AG04449 (cell line): Measurements from ENCODE around the gene APOA5.

Experiments
- CTCF ChIA-PET: fragments of 350-600 bp; formaldehyde crosslinking; extraction: SDS; loops from one replicate; lab custom pipeline; 2021; ENCODE audit warnings: antibody characterized with exemption; lab: Yijun Ruan, JAX
- POLR2A ChIA-PET: fragments of 400-600, 350-600 bp; formaldehyde crosslinking; extraction: SDS; loops from one replicate; lab custom pipeline; 2020; ENCODE audit warnings: antibody characterized with exemption, inconsistent platforms; lab: Yijun Ruan, JAX
- DNase-seq: peaks from one replicate; pipeline ENCODE4 v3.0.0-alpha.2; 2010; ENCODE audit warnings: low read depth, low spot score
- H3K4me3 ChIP-seq: 2 replicates; pipeline ENCODE4 v1.5.1; 2011; ENCODE audit warnings: low read depth, mild to moderate bottlenecking, control low read depth, low read length
- TF ChIP-seq, protein P1 (sequence below): IDR thresholded peaks from one replicate; pipeline ENCODE4 v1.5.1; 2011; ENCODE audit warnings: mild to moderate bottlenecking, moderate library complexity, low read length, control low read depth, inconsistent platforms; ENCODE audit not compliant: insufficient read depth; ENCODE audit errors: missing control alignments

Gene APOA5

GRCh38 chr11:116832350-116833290, 40.9 kb upstream of the APOA5 start:
- ChIA-PET CTCF (interaction anchor here (0.8 to 6.6 kb wide), 2 partner anchors 10 to 41 kb away, joined by 3 to 120 read pairs; partner anchors contain the start of genes APOA5 and ZPR1), POLR2A (no interaction called here)
- DNase-seq = no peak
- TF ChIP-seq, protein P1, sequence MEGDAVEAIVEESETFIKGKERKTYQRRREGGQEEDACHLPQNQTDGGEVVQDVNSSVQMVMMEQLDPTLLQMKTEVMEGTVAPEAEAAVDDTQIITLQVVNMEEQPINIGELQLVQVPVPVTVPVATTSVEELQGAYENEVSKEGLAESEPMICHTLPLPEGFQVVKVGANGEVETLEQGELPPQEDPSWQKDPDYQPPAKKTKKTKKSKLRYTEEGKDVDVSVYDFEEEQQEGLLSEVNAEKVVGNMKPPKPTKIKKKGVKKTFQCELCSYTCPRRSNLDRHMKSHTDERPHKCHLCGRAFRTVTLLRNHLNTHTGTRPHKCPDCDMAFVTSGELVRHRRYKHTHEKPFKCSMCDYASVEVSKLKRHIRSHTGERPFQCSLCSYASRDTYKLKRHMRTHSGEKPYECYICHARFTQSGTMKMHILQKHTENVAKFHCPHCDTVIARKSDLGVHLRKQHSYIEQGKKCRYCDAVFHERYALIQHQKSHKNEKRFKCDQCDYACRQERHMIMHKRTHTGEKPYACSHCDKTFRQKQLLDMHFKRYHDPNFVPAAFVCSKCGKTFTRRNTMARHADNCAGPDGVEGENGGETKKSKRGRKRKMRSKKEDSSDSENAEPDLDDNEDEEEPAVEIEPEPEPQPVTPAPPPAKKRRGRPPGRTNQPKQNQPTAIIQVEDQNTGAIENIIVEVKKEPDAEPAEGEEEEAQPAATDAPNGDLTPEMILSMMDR = no peak
- no peak overlapping the region for H3K4me3 ChIP-seq

DNA sequence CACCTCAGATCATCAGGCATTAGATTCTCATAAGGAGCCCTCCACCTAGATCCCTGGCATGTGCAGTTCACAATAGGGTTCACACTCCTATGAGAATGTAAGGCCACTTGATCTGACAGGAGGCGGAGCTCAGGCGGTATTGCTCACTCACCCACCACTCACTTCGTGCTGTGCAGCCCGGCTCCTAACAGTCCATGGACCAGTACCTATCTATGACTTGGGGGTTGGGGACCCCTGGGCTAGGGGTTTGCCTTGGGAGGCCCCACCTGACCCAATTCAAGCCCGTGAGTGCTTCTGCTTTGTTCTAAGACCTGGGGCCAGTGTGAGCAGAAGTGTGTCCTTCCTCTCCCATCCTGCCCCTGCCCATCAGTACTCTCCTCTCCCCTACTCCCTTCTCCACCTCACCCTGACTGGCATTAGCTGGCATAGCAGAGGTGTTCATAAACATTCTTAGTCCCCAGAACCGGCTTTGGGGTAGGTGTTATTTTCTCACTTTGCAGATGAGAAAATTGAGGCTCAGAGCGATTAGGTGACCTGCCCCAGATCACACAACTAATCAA, 40.2 kb upstream of the APOA5 start:
- no peak overlapping the region for H3K4me3 ChIP-seq
- no peak for DNase-seq
- ChIA-PET CTCF (interaction anchor here (6.6 kb wide), 1 partner anchor 41 kb away, joined by 120 read pairs; the partner anchor contains the start of genes APOA5 and ZPR1), POLR2A (no interaction called here)
- TF ChIP-seq, protein P1 = no peak

DNA sequence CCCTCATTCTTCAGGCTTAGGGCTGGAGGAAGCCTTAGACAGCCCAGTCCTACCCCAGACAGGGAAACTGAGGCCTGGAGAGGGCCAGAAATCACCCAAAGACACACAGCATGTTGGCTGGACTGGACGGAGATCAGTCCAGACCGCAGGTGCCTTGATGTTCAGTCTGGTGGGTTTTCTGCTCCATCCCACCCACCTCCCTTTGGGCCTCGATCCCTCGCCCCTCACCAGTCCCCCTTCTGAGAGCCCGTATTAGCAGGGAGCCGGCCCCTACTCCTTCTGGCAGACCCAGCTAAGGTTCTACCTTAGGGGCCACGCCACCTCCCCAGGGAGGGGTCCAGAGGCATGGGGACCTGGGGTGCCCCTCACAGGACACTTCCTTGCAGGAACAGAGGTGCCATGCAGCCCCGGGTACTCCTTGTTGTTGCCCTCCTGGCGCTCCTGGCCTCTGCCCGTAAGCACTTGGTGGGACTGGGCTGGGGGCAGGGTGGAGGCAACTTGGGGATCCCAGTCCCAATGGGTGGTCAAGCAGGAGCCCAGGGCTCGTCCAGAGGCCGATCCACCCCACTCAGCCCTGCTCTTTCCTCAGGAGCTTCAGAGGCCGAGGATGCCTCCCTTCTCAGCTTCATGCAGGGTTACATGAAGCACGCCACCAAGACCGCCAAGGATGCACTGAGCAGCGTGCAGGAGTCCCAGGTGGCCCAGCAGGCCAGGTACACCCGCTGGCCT, 38.7 kb upstream of the APOA5 start:
- no peak for DNase-seq
- no peak overlapping the region for H3K4me3 ChIP-seq
- CTCF ChIA-PET = interaction anchor here (0.9 to 1.9 kb wide), 4 partner anchors 10 to 276 kb away, joined by 4 to 8 read pairs (median 6); partner anchors contain the start of gene APOA5
- TF ChIP-seq, protein P1 = no peak
- POLR2A ChIA-PET = no interaction called here

GRCh38 chr11:116829525-116830183, 38.0 kb upstream of the APOA5 start, which contains the start of gene APOC3:
Gene APOC3, plus strand, starts transcription at chr11:116829907. Its CDS starts 676 bp downstream, at chr11:116830583.
- H3K4me3 ChIP-seq = no peak within 1 kb of the TSS
- POLR2A ChIA-PET = no interaction called here
- TF ChIP-seq, protein P1 = no peak
- no peak for DNase-seq
- CTCF ChIA-PET = interaction anchor here (0.8 to 1.9 kb wide), 5 partner anchors 8 to 276 kb away, joined by 3 to 8 read pairs (median 6); partner anchors contain the start of gene APOA5

DNA sequence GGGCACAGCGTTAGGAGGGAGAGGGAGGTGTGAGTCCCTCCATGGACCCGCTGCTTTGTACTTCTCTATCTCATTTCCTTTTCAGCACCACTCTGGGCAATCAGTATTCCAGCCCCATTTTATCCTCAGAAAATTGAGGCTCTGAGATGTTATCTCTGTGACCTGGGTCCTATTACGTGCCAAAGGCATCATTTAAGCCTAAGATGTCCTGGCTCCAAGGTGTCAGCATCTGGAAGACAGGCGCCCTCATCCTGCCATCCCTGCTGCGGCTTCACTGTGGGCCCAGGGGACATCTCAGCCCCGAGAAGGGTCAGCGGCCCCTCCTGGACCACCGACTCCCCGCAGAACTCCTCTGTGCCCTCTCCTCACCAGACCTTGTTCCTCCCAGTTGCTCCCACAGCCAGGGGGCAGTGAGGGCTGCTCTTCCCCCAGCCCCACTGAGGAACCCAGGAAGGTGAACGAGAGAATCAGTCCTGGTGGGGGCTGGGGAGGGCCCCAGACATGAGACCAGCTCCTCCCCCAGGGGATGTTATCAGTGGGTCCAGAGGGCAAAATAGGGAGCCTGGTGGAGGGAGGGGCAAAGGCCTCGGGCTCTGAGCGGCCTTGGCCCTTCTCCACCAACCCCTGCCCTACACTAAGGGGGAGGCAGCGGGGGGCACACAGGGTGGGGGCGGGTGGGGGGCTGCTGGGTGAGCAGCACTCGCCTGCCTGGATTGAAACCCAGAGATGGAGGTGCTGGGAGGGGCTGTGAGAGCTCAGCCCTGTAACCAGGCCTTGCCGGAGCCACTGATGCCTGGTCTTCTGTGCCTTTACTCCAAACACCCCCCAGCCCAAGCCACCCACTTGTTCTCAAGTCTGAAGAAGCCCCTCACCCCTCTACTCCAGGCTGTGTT, 37.2 kb upstream of the APOA5 start:
- ChIA-PET POLR2A (no interaction called here), CTCF (interaction anchor here (0.7 to 1.9 kb wide), 5 partner anchors 9 to 277 kb away, joined by 3 to 8 read pairs (median 6); no protein-coding TSS in a partner anchor)
- H3K4me3 ChIP-seq = no peak overlapping the region
- no peak for DNase-seq
- TF ChIP-seq, protein P1 = no peak
